Neural cell (in vitro differentiated cells): Measurements from ENCODE around the gene SYT5. TPM values are rescaled to one million over a fixed set of nuclear protein-coding genes. Genes with fewer than 3 reads are reported as not detected.

Source experiments
- H2AFZ ChIP-seq: fragments of 200-600, 300-800 bp; sonication (generic), shearing (Covaris generic); 2 replicates; pipeline ENCODE4 v1.6.0; 2014; ENCODE audit warnings: low read depth, mild to moderate bottlenecking, antibody characterized with exemption, low read length, moderate library complexity
- H3F3A ChIP-seq: fragments of 200-600 bp; shearing (Covaris generic); 2 replicates; pipeline ENCODE4 v1.6.1; 2016; ENCODE audit warnings: mild to moderate bottlenecking, moderate library complexity, mixed read lengths, antibody characterized with exemption, low read length; ENCODE audit not compliant: insufficient read depth, poor library complexity, severe bottlenecking
- H3K27ac ChIP-seq: fragments of 200-600, 300-800 bp; sonication (generic), shearing (Covaris generic); 2 replicates; pipeline ENCODE4 v1.5.1; 2014; ENCODE audit warnings: mild to moderate bottlenecking, low read length, moderate library complexity
- H3K27me3 ChIP-seq: fragments of 300-800, 200-600 bp; sonication (generic), shearing (Covaris generic); 2 replicates; pipeline ENCODE4 v1.6.0; 2014; ENCODE audit warnings: mild to moderate bottlenecking, low read depth, low read length, moderate library complexity; ENCODE audit not compliant: insufficient read depth
- H3K36me3 ChIP-seq: fragments of 300-800, 200-600 bp; sonication (generic), shearing (Covaris generic); 2 replicates; pipeline ENCODE4 v1.5.1; 2014; ENCODE audit warnings: mild to moderate bottlenecking, antibody characterized with exemption, low read length, moderate library complexity; ENCODE audit not compliant: insufficient read depth
- H3K4me2 ChIP-seq: fragments of 300-800, 200-600 bp; sonication (generic), shearing (Covaris generic); 2 replicates; pipeline ENCODE4 v1.6.0; 2014; ENCODE audit warnings: mild to moderate bottlenecking, low read length
- H3K4me3 ChIP-seq: fragments of 300-800, 200-600 bp; sonication (generic), shearing (Covaris generic); 2 replicates; pipeline ENCODE4 v1.5.1; 2014; ENCODE audit warnings: mild to moderate bottlenecking, low read length, moderate library complexity
- H3K79me2 ChIP-seq: fragments of 200-600 bp; shearing (Covaris generic); replicated peaks from 2 replicates; pipeline ENCODE4 v1.6.0; 2014; ENCODE audit warnings: mild to moderate bottlenecking, low read length, moderate library complexity; ENCODE audit not compliant: insufficient read depth
- H3K9ac ChIP-seq: fragments of 300-800, 200-600 bp; sonication (generic), shearing (Covaris generic); 2 replicates; pipeline ENCODE4 v1.6.1; 2016; ENCODE audit warnings: mild to moderate bottlenecking, low read length, mixed read lengths
- H3K9me2 ChIP-seq: fragments of 200-600 bp; shearing (Covaris generic); 2 replicates; pipeline ENCODE4 v1.6.1; 2016; ENCODE audit warnings: mild to moderate bottlenecking, low read length, mixed read lengths; ENCODE audit not compliant: insufficient read depth
- H3K9me3 ChIP-seq: fragments of 200-600, 300-800 bp; sonication (generic), shearing (Covaris generic); 2 replicates; pipeline ENCODE4 v1.6.1; 2016; ENCODE audit warnings: mild to moderate bottlenecking, mixed run types, low read length, moderate library complexity, mixed read lengths
- H4K20me1 ChIP-seq: fragments of 200-600 bp; shearing (Covaris generic); 2 replicates; pipeline ENCODE4 v1.6.1; 2016; ENCODE audit warnings: mild to moderate bottlenecking, mixed run types; ENCODE audit not compliant: insufficient read depth
- CTCF ChIP-seq: fragments of 450-650 bp; IDR thresholded peaks from 2 replicates; pipeline ENCODE4 v1.5.1; 2014; ENCODE audit warnings: antibody characterized with exemption, mild to moderate bottlenecking, moderate library complexity; ENCODE audit not compliant: poor library complexity, severe bottlenecking
- EP300 ChIP-seq: fragments of 450-650 bp; conservative IDR thresholded peaks from 2 replicates; pipeline ENCODE4 v1.6.1; 2014; ENCODE audit warnings: antibody characterized with exemption, mild to moderate bottlenecking, moderate library complexity; ENCODE audit not compliant: poor library complexity, severe bottlenecking
- EZH2 ChIP-seq: fragments of 200-600, 300-800 bp; shearing (Covaris generic), sonication (generic); IDR thresholded peaks from 2 replicates; pipeline ENCODE4 v1.6.1; 2014; ENCODE audit warnings: antibody characterized with exemption, low read length, borderline replicate concordance, mild to moderate bottlenecking; ENCODE audit not compliant: insufficient read depth, poor library complexity, severe bottlenecking
- POLR2AphosphoS5 ChIP-seq: IDR thresholded peaks from 2 replicates; pipeline ENCODE4 v1.6.1; 2012
- RAD21 ChIP-seq: fragments of 450-650 bp; conservative IDR thresholded peaks from 2 replicates; pipeline ENCODE4 v1.6.1; 2014; ENCODE audit warnings: antibody characterized with exemption, mild to moderate bottlenecking, moderate library complexity
- REST ChIP-seq: IDR thresholded peaks from 2 replicates; pipeline ENCODE4 v1.6.1; 2012; ENCODE audit warnings: borderline replicate concordance
- SMC3 ChIP-seq: fragments of 450-650 bp; conservative IDR thresholded peaks from 2 replicates; pipeline ENCODE4 v1.6.1; 2014; ENCODE audit warnings: antibody characterized with exemption, mild to moderate bottlenecking, moderate library complexity; ENCODE audit not compliant: poor library complexity
- TAF1 ChIP-seq: IDR thresholded peaks from 2 replicates; pipeline ENCODE4 v1.6.1; 2012; ENCODE audit warnings: low read depth
- polyA plus RNA-seq: library from polyadenylated mRNA; depleted of rRNA; stranded (reverse); fragments of >200 nt; gene quantifications from 2 replicates; pipeline ENCODE4 v1.2.3, GENCODE V29; 2014

SYT5 gene
- polyA plus RNA-seq, 1 donor from 2014 or later: 237 TPM

GRCh38 chr19:55149078-55150003 is 30.7 kb downstream of the SYT5 start, which contains the start of gene TNNT1:
Gene TNNT1 (minus strand): TSS chr19:55149206. CDS start chr19:55147157, 2,049 bp downstream.
- H2AFZ ChIP-seq: no peak within 1 kb of the TSS
- H3K27me3 ChIP-seq: peaks cover 19% of the 10 kb centered on the region

More at GRCh38 chr19:55149078-55150003, 30.7 kb downstream of the SYT5 start, which contains the start of gene TNNT1:
- H3K9ac ChIP-seq: no peak within 1 kb of the TSS
- no peak within 1 kb of the TSS for H3K27ac ChIP-seq
- H4K20me1 ChIP-seq: no peaks in the 10 kb centered on the region
- no peaks in the 10 kb centered on the region for H3K36me3 ChIP-seq
- H3K9me3 ChIP-seq: no peaks in the 10 kb centered on the region
- no peak within 1 kb of the TSS for H3K4me2 ChIP-seq
- no peaks in the 10 kb centered on the region for H3F3A ChIP-seq
- H3K4me3 ChIP-seq: no peak within 1 kb of the TSS
- H3K79me2 ChIP-seq: no peaks in the 10 kb centered on the region
- H3K9me2 ChIP-seq: no peaks in the 10 kb centered on the region
- TF ChIP-seq CTCF: no peak
- no peak for TF ChIP-seq EP300
- TF ChIP-seq TAF1: no peak
- TF ChIP-seq EZH2: no peak
- TF ChIP-seq REST: no peak
- TF ChIP-seq RAD21: no peak
- TF ChIP-seq SMC3: no peak
- TF ChIP-seq POLR2AphosphoS5: no peak
